Natural killer cell (primary cell): ENCODE data around the gene WT1. TPM values are rescaled to one million over a fixed set of nuclear protein-coding genes. Genes with fewer than 3 reads are reported as not detected.

Experiments used
- ATAC-seq, 3 donors: fragments of 150-1000 bp in 2 of 3; fragments of 200-7000 bp in 1 of 3; cut with Tn5 transposase; 1 replicate in 1 of 3; 2 replicates in 2 of 3; pipeline ENCODE4 v1.10.0; 2021; ENCODE audit warnings: mild to moderate bottlenecking in 2 of 3, moderate library complexity in 2 of 3
- DNase-seq, 2 donors: peaks; one replicate each; pipeline versions ENCODE4 v3.0.0 to v3.0.0-alpha.2; 2013 to 2021; ENCODE audit warnings: mixed read lengths in 1 of 2
- H3K27ac ChIP-seq: one replicate; pipeline ENCODE4 v1.5.1; 2013; ENCODE audit warnings: mild to moderate bottlenecking, low read length
- H3K27me3 ChIP-seq: one replicate; pipeline ENCODE4 v1.6.1; 2013; ENCODE audit warnings: low read length; ENCODE audit not compliant: control insufficient read depth, insufficient read depth
- H3K36me3 ChIP-seq: one replicate; pipeline ENCODE4 v1.6.1; 2013; ENCODE audit warnings: low read length; ENCODE audit not compliant: control insufficient read depth, insufficient read depth
- H3K4me1 ChIP-seq: one replicate; pipeline ENCODE4 v1.6.1; 2013; ENCODE audit warnings: low read length; ENCODE audit not compliant: control insufficient read depth, insufficient read depth
- H3K4me3 ChIP-seq: one replicate; pipeline ENCODE4 v1.5.1; 2013; ENCODE audit warnings: low read length
- H3K9me3 ChIP-seq: one replicate; pipeline ENCODE4 v1.6.1; 2013; ENCODE audit warnings: low read length; ENCODE audit not compliant: control insufficient read depth, insufficient read depth
- H3K27ac Mint-ChIP-seq, 2 donors: one replicate each; pipeline ENCODE4 v1.8.0; 2022; ENCODE audit warnings: mild to moderate bottlenecking in 2 of 2, mixed read lengths in 2 of 2, moderate library complexity in 1 of 2
- H3K27me3 Mint-ChIP-seq, 2 donors: one replicate each; pipeline ENCODE4 v1.8.0; 2022; ENCODE audit warnings: low read depth in 2 of 2, mixed read lengths in 2 of 2
- H3K36me3 Mint-ChIP-seq: one replicate; pipeline ENCODE4 v1.8.0; 2022; ENCODE audit warnings: mixed read lengths
- H3K4me1 Mint-ChIP-seq, 2 donors: one replicate each; pipeline ENCODE4 v1.8.0; 2022; ENCODE audit warnings: mixed read lengths in 2 of 2
- H3K4me3 Mint-ChIP-seq: one replicate; pipeline ENCODE4 v1.8.0; 2022; ENCODE audit warnings: mild to moderate bottlenecking, moderate library complexity, mixed read lengths
- H3K9me3 Mint-ChIP-seq, 2 donors: one replicate each; pipeline ENCODE4 v1.8.0; 2022; ENCODE audit warnings: mixed read lengths in 2 of 2
- CTCF ChIP-seq: fragments of 200-600 bp; IDR thresholded peaks from one replicate; pipeline ENCODE4 v1.8.0; 2022; ENCODE audit warnings: antibody characterized with exemption
- WGBS: methylation state at CpG from one replicate; pipeline ENCODE4 v1.1.7; 2013; ENCODE audit warnings: missing lambda C conversion rate; ENCODE audit not compliant: insufficient coverage; 5-methylcytosine and 5-hydroxymethylcytosine counted together
- intact Hi-C: fragments of 100-400 bp; cut with micrococcal nuclease; formaldehyde crosslinking; loops from one replicate; pipeline ENCODE4 v1.14.2; 2022
- total RNA-seq, 4 donors: library from RNA; stranded (reverse); fragments of 120-200 nt in 1 of 4; gene quantifications; one replicate each; pipeline versions ENCODE4 v1.2.3 to v1.2.4, GENCODE V29; 2013 to 2022

The WT1 gene
- total RNA-seq, 3 donors from 2014 or later (not counting 1 experiment from before 2014, with no cell fraction given), result not detected

DNA sequence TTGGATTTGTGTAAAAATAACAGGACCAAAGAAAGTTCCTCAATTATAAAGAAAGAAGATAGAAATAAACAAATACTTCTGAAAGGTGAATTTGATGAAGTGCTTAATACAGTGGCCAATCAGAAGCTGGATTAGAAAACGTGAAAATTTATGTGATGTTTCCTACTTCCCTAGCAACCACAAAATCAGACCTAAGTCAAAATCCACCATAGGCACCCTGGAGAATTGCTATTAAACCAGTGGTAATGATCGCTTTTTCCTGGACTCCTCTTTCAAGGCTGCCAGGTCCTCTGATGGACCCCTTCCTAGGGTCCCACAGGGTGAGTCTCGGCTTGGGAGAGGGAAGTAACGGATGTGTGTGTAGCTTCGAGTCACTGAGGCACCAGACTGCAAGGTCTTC lies 9.6 kb downstream of the WT1 start:
- no peak for TF ChIP-seq CTCF
- WGBS, result 80% methylated on average over 1 of the region's 5 CpGs
- H3K27me3 ChIP-seq, result peaks cover 28% of the 10 kb centered on the region

GRCh38 chr11:32422545-32422944 lies 12.8 kb downstream of the WT1 start:
- WGBS, result 59% methylated on average over 3 of the region's 3 CpGs
- H3K4me1 Mint-ChIP-seq, result peaks cover 17 to 22% of the 10 kb centered on the region in 2 donors
- Histone ChIP-seq H3K4me3 (no peak overlapping the region), H3K9me3 (no peaks in the 10 kb centered on the region), H3K4me1 (peaks cover 21% of the 10 kb centered on the region), H3K27ac (no peak overlapping the region), H3K36me3 (no peaks in the 10 kb centered on the region), H3K27me3 (peaks cover 8% of the 10 kb centered on the region)
- TF ChIP-seq CTCF, result no peak
- no peaks in the 10 kb centered on the region for H3K36me3 Mint-ChIP-seq
- H3K27ac Mint-ChIP-seq, result no peak overlapping the region
- DNase-seq (no peak), ATAC-seq (no peak)
- intact Hi-C loops, result no loop called here
- peaks cover 32 to 35% of the 10 kb centered on the region in 2 donors for H3K27me3 Mint-ChIP-seq
- no peaks in the 10 kb centered on the region for H3K9me3 Mint-ChIP-seq
- no peak overlapping the region for H3K4me3 Mint-ChIP-seq

More for the DNA sequence above, 9.6 kb downstream of the WT1 start:
- DNase-seq (no peak), ATAC-seq (no peak)
- H3K36me3 Mint-ChIP-seq, result no peaks in the 10 kb centered on the region
- intact Hi-C loops, result no loop called here
- H3K27me3 Mint-ChIP-seq, result peaks cover 55 to 60% of the 10 kb centered on the region in 2 donors
- H3K4me1 Mint-ChIP-seq, result peaks cover 15 to 18% of the 10 kb centered on the region in 2 donors
- Histone ChIP-seq H3K4me1 (peaks cover 17% of the 10 kb centered on the region), H3K36me3 (no peaks in the 10 kb centered on the region), H3K9me3 (no peaks in the 10 kb centered on the region), H3K4me3 (no peak overlapping the region), H3K27ac (no peak overlapping the region)
- no peaks in the 10 kb centered on the region for H3K9me3 Mint-ChIP-seq
- H3K4me3 Mint-ChIP-seq, result no peak overlapping the region
- no peak overlapping the region for H3K27ac Mint-ChIP-seq

- DNase-seq (no peak), ATAC-seq (no peak)
- no peak overlapping the region for H3K27ac ChIP-seq
- intact Hi-C loops, result no loop called here
- TF ChIP-seq CTCF, result no peak
- WGBS, result 41% methylated on average over 2 of the region's 2 CpGs
- H3K4me3 Mint-ChIP-seq, result no peak overlapping the region
- peaks cover 17% of the 10 kb centered on the region for H3K4me1 ChIP-seq
- H3K36me3 Mint-ChIP-seq, result no peaks in the 10 kb centered on the region
- peaks cover 30 to 32% of the 10 kb centered on the region in 2 donors for H3K27me3 Mint-ChIP-seq
- H3K4me1 Mint-ChIP-seq, result peaks cover 17 to 20% of the 10 kb centered on the region in 2 donors
- H3K9me3 Mint-ChIP-seq, result no peaks in the 10 kb centered on the region
- no peaks in the 10 kb centered on the region for H3K9me3 ChIP-seq
- H3K27me3 ChIP-seq, result peaks cover 8% of the 10 kb centered on the region
- H3K36me3 ChIP-seq, result no peaks in the 10 kb centered on the region
- H3K4me3 ChIP-seq, result no peak overlapping the region
- H3K27ac Mint-ChIP-seq, result no peak overlapping the region
Measured at GRCh38 chr11:32421992-32422391, 13.3 kb downstream of the WT1 start.
